AG04449 (cell line): ENCODE measurements around the gene PRR15L.
"Not testable (repeated sequence)": the region's sequence is repeated elsewhere in the genome, so short reads cannot be mapped to it uniquely, and the experiment has no call there.

Experiments
- CTCF ChIA-PET: fragments of 350-600 bp; formaldehyde crosslinking; extraction: SDS; loops from one replicate; lab custom pipeline; 2021; ENCODE audit warnings: antibody characterized with exemption; lab: Yijun Ruan, JAX
- POLR2A ChIA-PET: fragments of 400-600, 350-600 bp; formaldehyde crosslinking; extraction: SDS; loops from one replicate; lab custom pipeline; 2020; ENCODE audit warnings: antibody characterized with exemption, inconsistent platforms; lab: Yijun Ruan, JAX
- DNase-seq: peaks from one replicate; pipeline ENCODE4 v3.0.0-alpha.2; 2010; ENCODE audit warnings: low read depth, low spot score
- H3K4me3 ChIP-seq: 2 replicates; pipeline ENCODE4 v1.5.1; 2011; ENCODE audit warnings: low read depth, mild to moderate bottlenecking, control low read depth, low read length
- CTCF ChIP-seq: IDR thresholded peaks from one replicate; pipeline ENCODE4 v1.5.1; 2011; ENCODE audit warnings: mild to moderate bottlenecking, moderate library complexity, low read length, control low read depth, inconsistent platforms; ENCODE audit not compliant: insufficient read depth; ENCODE audit errors: missing control alignments

Gene PRR15L

GRCh38 chr17:47942568-47942967 is 15.1 kb downstream of the PRR15L start:
- DNase-seq, result no peak
- TF ChIP-seq CTCF, result no peak
- ChIA-PET CTCF (interaction anchor here (0.6 to 18.9 kb wide), 8 partner anchors 6 to 207 kb away, joined by 3 to 775 read pairs (median 9); partner anchors contain the start of genes CDK5RAP3 and PRR15L), POLR2A (interaction anchor here (1.8 kb wide), 1 partner anchor 47 kb away, joined by 5 read pairs; the partner anchor contains the start of gene SP2)
- H3K4me3 ChIP-seq, result peak overlapping the region; percentile 78

- no peak for DNase-seq
- peak overlapping the region; percentile 78 for H3K4me3 ChIP-seq
- POLR2A ChIA-PET, result interaction anchor here (1.8 kb wide), 1 partner anchor 46 kb away, joined by 5 read pairs; the partner anchor contains the start of gene SP2
- CTCF ChIA-PET, result interaction anchor here (0.6 to 18.9 kb wide), 12 partner anchors 7 to 208 kb away, joined by 3 to 775 read pairs (median 6); partner anchors contain the start of genes CDK5RAP3, PRR15L and SP2
- TF ChIP-seq CTCF, result no peak
Observed at GRCh38 chr17:47942096-47942510, 15.6 kb downstream of the PRR15L start.

GRCh38 chr17:47941246-47942095 is 16.2 kb downstream of the PRR15L start, which contains the start of gene PNPO:
TSS of gene PNPO (plus strand) at chr17:47941571. CDS start at chr17:47941676, 105 bp downstream.
- DNase-seq, result peak; percentile 86
- ChIA-PET POLR2A (interaction anchor here (0.6 to 1.8 kb wide), 3 partner anchors 9 to 951 kb away, joined by 3 to 6 read pairs (median 5); partner anchors contain the start of gene SP2), CTCF (interaction anchor here (0.9 to 18.9 kb wide), 12 partner anchors 7 to 100 kb away, joined by 3 to 775 read pairs (median 6); partner anchors contain the start of genes CDK5RAP3, PRR15L, SCRN2 and SP2)
- peak; percentile 10 for TF ChIP-seq CTCF
- H3K4me3 ChIP-seq, result peak within 1 kb of the TSS; percentile 78

GRCh38 chr17:47937941-47938340 is 19.7 kb downstream of the PRR15L start:
- no peak for DNase-seq
- ChIA-PET CTCF (interaction anchor here (0.7 to 9.3 kb wide), 4 partner anchors 8 to 97 kb away, joined by 3 to 128 read pairs (median 4); partner anchors contain the start of genes CDK5RAP3 and SCRN2), POLR2A (no interaction called here)
- TF ChIP-seq CTCF, result no peak
- H3K4me3 ChIP-seq, result no peak overlapping the region

GRCh38 chr17:47935961-47936360 is 21.7 kb downstream of the PRR15L start:
- DNase-seq, result peak; percentile 21
- TF ChIP-seq CTCF, result no peak
- ChIA-PET POLR2A (no interaction called here), CTCF (interaction anchor here (1.5 to 9.3 kb wide), 5 partner anchors 11 to 88 kb away, joined by 3 to 128 read pairs (median 4); partner anchors contain the start of gene CDK5RAP3)
- no peak overlapping the region for H3K4me3 ChIP-seq

GRCh38 chr17:47935468-47935867 is 22.2 kb downstream of the PRR15L start:
- CTCF ChIA-PET, result interaction anchor here (1.5 to 9.3 kb wide), 5 partner anchors 10 to 88 kb away, joined by 3 to 128 read pairs (median 4); partner anchors contain the start of gene CDK5RAP3
- DNase-seq, POLR2A ChIA-PET, H3K4me3 ChIP-seq: not testable (repeated sequence)
